Cardiac fibroblast (primary cell): ENCODE data around the gene THSD4.

Source experiments
- DNase-seq, 2 donors: peaks; one replicate each; pipeline versions ENCODE4 v3.0.0 to v3.0.0-alpha.2; 2010; ENCODE audit warnings: low read depth in 2 of 2
- H3K4me3 ChIP-seq, 2 donors: replicated peaks in 1 of 2; 1 replicate in 1 of 2; 2 replicates in 1 of 2; pipeline ENCODE4 v1.5.1; 2011; ENCODE audit warnings: low read depth in 2 of 2, low read length in 2 of 2, mild to moderate bottlenecking in 2 of 2, moderate library complexity in 1 of 2
- TF ChIP-seq, protein P1 (sequence below): IDR thresholded peaks from one replicate; pipeline ENCODE4 v1.5.1; 2011; ENCODE audit warnings: low read depth, mild to moderate bottlenecking, low read length, inconsistent platforms

Gene THSD4

DNA sequence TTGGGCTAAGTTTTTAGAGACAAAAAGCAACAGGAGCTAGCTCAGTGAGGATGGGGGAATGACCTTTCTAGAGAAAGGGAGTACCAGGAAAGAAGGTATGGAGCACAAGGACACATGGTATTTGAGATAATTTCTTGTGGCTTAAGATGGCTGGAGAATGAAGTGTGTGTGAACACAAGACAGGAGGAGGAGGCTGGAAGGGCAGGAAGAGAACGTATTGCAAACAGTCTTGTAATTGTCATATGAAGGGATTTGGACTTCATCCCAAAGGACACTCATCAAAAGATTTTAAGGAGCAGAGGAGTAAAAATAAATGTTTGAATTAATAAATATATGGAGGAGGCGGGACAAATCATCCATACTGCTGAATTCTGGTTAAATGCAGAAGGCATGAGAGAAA lies 426.5 kb downstream of the THSD4 start:
- TF ChIP-seq, protein P1, sequence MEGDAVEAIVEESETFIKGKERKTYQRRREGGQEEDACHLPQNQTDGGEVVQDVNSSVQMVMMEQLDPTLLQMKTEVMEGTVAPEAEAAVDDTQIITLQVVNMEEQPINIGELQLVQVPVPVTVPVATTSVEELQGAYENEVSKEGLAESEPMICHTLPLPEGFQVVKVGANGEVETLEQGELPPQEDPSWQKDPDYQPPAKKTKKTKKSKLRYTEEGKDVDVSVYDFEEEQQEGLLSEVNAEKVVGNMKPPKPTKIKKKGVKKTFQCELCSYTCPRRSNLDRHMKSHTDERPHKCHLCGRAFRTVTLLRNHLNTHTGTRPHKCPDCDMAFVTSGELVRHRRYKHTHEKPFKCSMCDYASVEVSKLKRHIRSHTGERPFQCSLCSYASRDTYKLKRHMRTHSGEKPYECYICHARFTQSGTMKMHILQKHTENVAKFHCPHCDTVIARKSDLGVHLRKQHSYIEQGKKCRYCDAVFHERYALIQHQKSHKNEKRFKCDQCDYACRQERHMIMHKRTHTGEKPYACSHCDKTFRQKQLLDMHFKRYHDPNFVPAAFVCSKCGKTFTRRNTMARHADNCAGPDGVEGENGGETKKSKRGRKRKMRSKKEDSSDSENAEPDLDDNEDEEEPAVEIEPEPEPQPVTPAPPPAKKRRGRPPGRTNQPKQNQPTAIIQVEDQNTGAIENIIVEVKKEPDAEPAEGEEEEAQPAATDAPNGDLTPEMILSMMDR: no peak
- no peak for DNase-seq
- no peak overlapping the region for H3K4me3 ChIP-seq

DNA sequence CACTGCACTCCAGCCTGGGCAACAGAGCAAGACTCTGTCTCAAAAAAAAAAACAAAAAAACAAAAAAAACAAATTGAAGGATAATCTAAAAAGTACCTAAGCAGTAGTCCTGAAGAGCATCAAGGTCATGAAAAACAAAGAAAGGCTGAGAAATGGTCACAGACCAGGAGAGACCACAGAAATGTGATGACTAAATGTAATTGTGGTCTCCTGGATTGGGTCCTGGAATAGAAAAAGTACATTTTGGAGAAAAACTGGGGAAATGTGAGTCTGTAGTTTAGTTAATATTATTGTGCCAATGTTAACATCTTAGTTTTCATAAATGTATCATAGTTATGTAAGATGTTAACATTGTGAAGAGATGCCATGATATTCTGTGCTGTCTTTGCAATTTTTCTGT lies 427.6 kb downstream of the THSD4 start:
- DNase-seq: peak in 1 of 2 donors; percentile 18
- H3K4me3 ChIP-seq: no peak overlapping the region
- TF ChIP-seq, protein P1: no peak

DNA sequence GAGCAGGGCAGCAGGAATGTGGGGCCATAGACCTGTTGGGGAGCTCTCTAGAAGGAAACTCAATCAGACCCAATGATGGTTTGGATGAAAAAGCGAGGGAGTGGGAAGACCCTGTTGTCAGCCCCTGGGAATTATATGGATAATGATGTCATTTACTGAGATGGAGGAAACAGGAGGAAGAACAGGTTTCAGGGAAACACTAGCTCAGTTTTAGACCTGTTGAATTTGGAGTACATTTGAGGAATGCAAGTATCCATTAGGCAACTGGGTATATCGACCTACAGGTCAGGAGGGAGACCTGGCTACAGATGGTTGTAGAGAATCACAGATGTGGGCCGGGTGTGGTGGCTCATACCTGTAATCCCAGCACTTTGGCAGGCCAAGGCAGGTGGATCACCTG lies 428.1 kb downstream of the THSD4 start:
- no peak for DNase-seq
- TF ChIP-seq, protein P1: no peak

DNA sequence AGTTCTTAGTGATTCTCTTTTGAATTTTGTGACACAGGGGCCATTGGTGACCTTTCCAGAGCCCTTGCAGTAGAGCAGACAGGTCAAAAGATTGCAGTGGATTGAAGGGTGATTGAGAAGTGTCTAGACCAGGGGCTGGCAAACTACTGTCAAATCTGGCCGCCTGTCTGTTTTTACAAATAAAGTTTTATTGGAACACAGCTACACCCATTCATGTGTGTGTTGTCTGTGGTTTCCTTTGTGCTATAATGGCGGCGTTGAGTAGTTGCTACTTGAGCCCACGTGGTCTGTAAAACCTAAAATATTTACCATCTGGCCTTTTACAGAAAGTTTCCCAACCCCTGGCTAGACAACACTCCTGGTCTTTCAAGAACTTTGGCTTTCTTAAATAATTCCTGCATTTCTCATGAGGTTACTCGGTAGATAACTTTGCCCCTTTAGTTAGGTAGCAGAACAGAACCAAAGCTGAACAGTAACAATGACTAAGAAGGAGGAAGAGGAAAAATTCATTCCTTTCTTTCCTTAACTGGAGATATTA lies 430.0 kb downstream of the THSD4 start:
- no peak overlapping the region for H3K4me3 ChIP-seq

More for the DNA sequence above, 428.1 kb downstream of the THSD4 start:
- no peak overlapping the region for H3K4me3 ChIP-seq

DNA sequence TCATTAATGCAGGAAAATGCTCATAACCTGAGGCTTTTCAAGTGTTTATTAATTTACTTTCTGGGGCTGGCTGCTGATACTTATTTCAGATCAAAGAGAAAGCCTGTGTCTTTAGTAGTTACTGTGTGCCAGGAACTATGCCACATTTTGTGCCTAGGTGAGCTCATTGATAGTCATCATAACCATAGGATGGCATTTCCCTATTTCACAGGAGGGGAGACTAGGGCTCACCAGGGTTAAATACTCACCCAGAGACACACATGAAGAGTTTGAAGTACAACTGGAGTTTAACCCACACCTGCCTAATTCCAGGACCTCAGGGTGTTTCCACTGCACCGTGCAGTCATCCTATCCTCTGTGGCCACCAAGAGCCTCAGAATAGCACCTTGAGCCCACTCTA lies 430.7 kb downstream of the THSD4 start:
- TF ChIP-seq, protein P1: no peak
- H3K4me3 ChIP-seq: no peak overlapping the region
- DNase-seq: no peak

More for the DNA sequence above, 430.0 kb downstream of the THSD4 start:
- TF ChIP-seq, protein P1: no peak
- DNase-seq: peak in 1 of 2 donors; percentile 29

DNA sequence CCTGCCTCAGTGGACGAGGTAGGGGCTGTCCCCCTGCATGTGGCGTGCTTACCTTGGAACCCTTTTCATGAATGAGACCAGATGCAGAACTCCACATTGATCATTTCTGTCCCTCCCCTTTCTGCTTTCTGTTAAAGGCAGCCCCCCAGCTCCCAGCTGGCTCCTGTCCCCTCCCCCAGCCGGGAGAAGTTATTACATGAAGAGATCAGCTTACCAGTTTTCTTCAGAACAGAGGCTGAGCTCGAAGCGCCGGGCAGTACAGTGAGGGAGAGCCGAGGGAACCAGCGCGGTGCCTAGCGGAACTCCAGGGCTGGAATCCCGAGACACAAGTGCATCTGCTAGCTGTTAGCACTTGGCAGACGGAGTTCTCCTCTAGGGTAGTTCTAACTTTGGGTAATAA lies 431.7 kb downstream of the THSD4 start:
- peak in 1 of 2 donors; percentile 9 for DNase-seq
- H3K4me3 ChIP-seq: no peak overlapping the region
- TF ChIP-seq, protein P1: no peak

DNA sequence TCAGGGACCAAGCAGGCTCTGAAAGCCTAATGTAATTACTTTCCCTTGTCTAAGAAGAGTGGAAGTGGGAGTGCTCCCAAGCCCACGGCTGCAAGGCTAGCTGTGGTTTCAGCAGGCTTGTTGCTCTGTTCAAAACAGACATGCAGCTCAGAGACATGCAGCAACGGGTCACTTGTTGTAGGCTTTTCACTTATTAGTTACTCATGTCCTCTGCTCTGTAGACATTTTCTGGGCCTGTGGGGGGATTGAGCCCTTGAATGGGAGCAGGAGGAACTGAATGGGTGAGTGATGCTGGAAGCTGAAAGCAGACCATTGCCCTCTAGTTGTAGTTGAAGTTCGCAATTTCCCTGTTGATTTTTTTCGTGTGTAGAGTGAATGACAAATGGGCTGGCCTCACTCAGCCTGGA lies 433.1 kb downstream of the THSD4 start:
- no peak overlapping the region for H3K4me3 ChIP-seq
- TF ChIP-seq, protein P1: no peak
- no peak for DNase-seq
